HepG2 (cell line): Measurements from ENCODE around the gene DOCK9. TPM values are rescaled to one million over a fixed set of nuclear protein-coding genes. Genes with fewer than 3 reads are reported as not detected.

Source experiments
- ATAC-seq: fragments of 200-7000 bp; cut with Tn5 transposase; 3 replicates; pipeline ENCODE4 v1.9.1; 2020; ENCODE audit warnings: mild to moderate bottlenecking, moderate library complexity
- BruUV-seq: library from RNA; stranded (reverse); fragments of 400-500 nt; replicated peaks from 2 replicates; lab custom pipeline; 2021; lab: Mats Ljungman, UMichigan
- CTCF ChIA-PET: fragments of 300-600 bp; formaldehyde crosslinking; extraction: SDS; loops from one replicate; lab custom pipeline; 2021; ENCODE audit warnings: low total read pairs, inconsistent platforms, low intra/inter-chr PET ratio; lab: Yijun Ruan, JAX
- POLR2A ChIA-PET: fragments of 350-600 bp; sonication (Branson Sonifier 250); formaldehyde crosslinking; loops from one replicate; lab custom pipeline; 2020; ENCODE audit warnings: antibody characterized with exemption, inconsistent platforms; lab: Yijun Ruan, JAX
- DNase-seq: peaks from one replicate; pipeline ENCODE4 v3.0.0-alpha.2; 2015; ENCODE audit warnings: low spot score
- FAIRE-seq: peaks from 3 replicates; lab custom pipeline; 2011; peaks lifted over from hg19 to GRCh38; lab: Jason Lieb, UNC
- H2AFZ ChIP-seq: one replicate; pipeline ENCODE4 v1.6.1; 2011; ENCODE audit warnings: low read length, inconsistent platforms
- H3K27ac ChIP-seq: fragments of 300-600 bp; 3 replicates; pipeline ENCODE4 v1.8.0; 2011; ENCODE audit warnings: mixed run types, mild to moderate bottlenecking, mixed read lengths, low read length, inconsistent platforms; ENCODE audit not compliant: insufficient read depth; ENCODE audit errors: extremely low read length
- H3K27me3 ChIP-seq, 2 experiments: fragments of 200-600 bp in 1 of 2; 2 replicates in 1 of 2; 3 replicates in 1 of 2; pipeline versions ENCODE4 v1.6.0 to v1.8.0; 2011; ENCODE audit warnings: low read length in 2 of 2, mild to moderate bottlenecking in 2 of 2, moderate library complexity in 2 of 2, inconsistent platforms in 1 of 2; ENCODE audit not compliant: insufficient read depth in 2 of 2, control insufficient read depth in 1 of 2
- H3K36me3 ChIP-seq, 2 experiments: fragments of 200-600 bp in 1 of 2; replicated peaks in 1 of 2; 2 replicates in 1 of 2; 3 replicates in 1 of 2; pipeline versions ENCODE4 v1.5.1 to v1.8.0; 2011; ENCODE audit warnings: low read length in 2 of 2, inconsistent platforms in 1 of 2; ENCODE audit not compliant: insufficient read depth in 2 of 2, control insufficient read depth in 1 of 2
- H3K4me1 ChIP-seq: 2 replicates; pipeline ENCODE4 v1.5.1; 2012; ENCODE audit warnings: low read length, inconsistent platforms; ENCODE audit not compliant: insufficient read depth
- H3K4me2 ChIP-seq: 2 replicates; pipeline ENCODE4 v1.6.0; 2011; ENCODE audit warnings: low read depth, low read length, inconsistent platforms
- H3K4me3 ChIP-seq, 3 experiments: fragments of 200-600 bp in 1 of 3; sonication (generic), shearing (Covaris generic) in 1 of 3; replicated peaks in 1 of 3; 2 replicates each; pipeline ENCODE4 v1.5.1; 2011 to 2016; ENCODE audit warnings: low read length in 3 of 3, inconsistent platforms in 2 of 3, low read depth in 2 of 3, mild to moderate bottlenecking in 2 of 3, control low read depth in 1 of 3, mixed read lengths in 1 of 3; ENCODE audit not compliant: insufficient read depth in 1 of 3
- H3K79me2 ChIP-seq: one replicate; pipeline ENCODE4 v1.6.1; 2011; ENCODE audit warnings: low read length, inconsistent platforms; ENCODE audit not compliant: insufficient read depth
- H3K9ac ChIP-seq: 2 replicates; pipeline ENCODE4 v1.6.0; 2011; ENCODE audit warnings: mild to moderate bottlenecking, low read depth, low read length, inconsistent platforms; ENCODE audit not compliant: insufficient read depth
- H3K9me3 ChIP-seq: 2 replicates; pipeline ENCODE4 v1.5.1; 2012; ENCODE audit warnings: mild to moderate bottlenecking, low read length
- H4K20me1 ChIP-seq: 2 replicates; pipeline ENCODE4 v1.6.0; 2011; ENCODE audit warnings: inconsistent platforms, mild to moderate bottlenecking, low read length, moderate library complexity; ENCODE audit not compliant: insufficient read depth
- FOXA3 ChIP-seq: IDR thresholded peaks from 2 replicates; pipeline ENCODE4 v1.6.1; 2016; ENCODE audit warnings: missing genetic modification reagents, missing compliant biosample characterization
- JUN ChIP-seq: sonication (generic); formaldehyde crosslinking; IDR thresholded peaks from 2 replicates; pipeline ENCODE4 v1.4.0; 2020; ENCODE audit warnings: mild to moderate bottlenecking, missing genetic modification reagents
- MAFK ChIP-seq, 2 experiments: IDR thresholded peaks in 1 of 2; conservative IDR thresholded peaks in 1 of 2; 2 replicates each; pipeline ENCODE4 v1.6.1; 2011; ENCODE audit warnings: improper control_type of control experiment in 2 of 2, low read length in 2 of 2
- NFKBIZ ChIP-seq: IDR thresholded peaks from 2 replicates; pipeline ENCODE4 v1.6.1; 2018; ENCODE audit warnings: missing genetic modification reagents, missing compliant biosample characterization
- PPARG ChIP-seq: conservative IDR thresholded peaks from 2 replicates; pipeline ENCODE4 v1.6.1; 2016; ENCODE audit warnings: missing biosample characterization, missing genetic modification reagents
- RBM39 ChIP-seq: fragments of 200-400 bp; formaldehyde crosslinking; IDR thresholded peaks from one replicate; pipeline ENCODE4 v1.6.1; 2018; ENCODE audit warnings: antibody characterized with exemption, mild to moderate bottlenecking, low read depth, low read length; ENCODE audit not compliant: poor library complexity, severe bottlenecking
- RXRA ChIP-seq: sonication (generic); formaldehyde crosslinking; IDR thresholded peaks from 2 replicates; pipeline ENCODE4 v1.5.1; 2020; ENCODE audit warnings: missing genetic modification reagents
- ZMYM4 ChIP-seq: sonication (generic); formaldehyde crosslinking; IDR thresholded peaks from 2 replicates; pipeline ENCODE4 v1.8.1; 2023; ENCODE audit warnings: mild to moderate bottlenecking, missing genetic modification reagents
- ZNF792 ChIP-seq: IDR thresholded peaks from 2 replicates; pipeline ENCODE4 v1.6.1; 2016
- WGBS: methylation state at CpG from one replicate; pipeline ENCODE4 v1.1.6; 2017; ENCODE audit warnings: low lambda C conversion rate; 5-methylcytosine and 5-hydroxymethylcytosine counted together
- in situ Hi-C: cut with HindIII; loops from 2 replicates; pipeline ENCODE4 v1.10.0; 2017; ENCODE audit warnings: low pct_unique_long_range_greater_than_20kb; ENCODE audit not compliant: extremely low pct_ligation_motif_present
- intact Hi-C: fragments of 100-400 bp; cut with micrococcal nuclease; formaldehyde crosslinking; loops from one replicate; pipeline ENCODE4 v1.10.0; 2022; ENCODE audit not compliant: unreplicated experiment
- polyA plus RNA-seq, 8 experiments: library from polyadenylated mRNA; depleted of rRNA in 3 of 8; stranded (reverse) in 7 of 8; unstranded in 1 of 8; fragments of >200 nt; fragmentation: Illumina TruSeq in 4 of 8; extraction: Trizol in 4 of 8; gene quantifications; 2 replicates each; pipeline versions ENCODE4 v1.2.1 to v1.2.3, GENCODE V29; 2011 to 2016; ENCODE audit warnings: low read depth in 4 of 8, missing spikeins in 1 of 8, mixed read lengths in 1 of 8; ENCODE audit not compliant: insufficient read depth in 1 of 8
- total RNA-seq, 5 experiments: library from RNA; depleted of rRNA; stranded (reverse); fragments of >200 nt; fragmentation: Illumina TruSeq; extraction: Trizol; gene quantifications; 2 replicates each; pipeline ENCODE4 v1.2.3, GENCODE V29; 2016; ENCODE audit warnings: low read depth in 1 of 5
- TF ChIP-seq, protein P1 (sequence below), 2 experiments: sonication (generic) in 1 of 2; formaldehyde crosslinking in 1 of 2; IDR thresholded peaks; 2 replicates each; pipeline versions ENCODE4 v1.6.1 to v1.9.0; 2014 to 2022; ENCODE audit warnings: antibody characterized with exemption in 1 of 2, borderline replicate concordance in 1 of 2, inconsistent platforms in 1 of 2, low read depth in 1 of 2, missing genetic modification reagents in 1 of 2
- TF ChIP-seq, protein P2 (sequence below): sonication (generic); formaldehyde crosslinking; IDR thresholded peaks from 2 replicates; pipeline ENCODE4 v1.5.0; 2020; ENCODE audit warnings: mild to moderate bottlenecking, missing genetic modification reagents
- TF ChIP-seq, protein P3 (sequence below): sonication (generic); formaldehyde crosslinking; IDR thresholded peaks from 2 replicates; pipeline ENCODE4 v1.5.0; 2020; ENCODE audit warnings: missing genetic modification reagents

Gene DOCK9
- total and polyA plus RNA-seq, 2 of the 13 experiments (the other 11 are each of a cell fraction or from before 2014, with no cell fraction given), result 0.44 to 0.97 TPM

DNA sequence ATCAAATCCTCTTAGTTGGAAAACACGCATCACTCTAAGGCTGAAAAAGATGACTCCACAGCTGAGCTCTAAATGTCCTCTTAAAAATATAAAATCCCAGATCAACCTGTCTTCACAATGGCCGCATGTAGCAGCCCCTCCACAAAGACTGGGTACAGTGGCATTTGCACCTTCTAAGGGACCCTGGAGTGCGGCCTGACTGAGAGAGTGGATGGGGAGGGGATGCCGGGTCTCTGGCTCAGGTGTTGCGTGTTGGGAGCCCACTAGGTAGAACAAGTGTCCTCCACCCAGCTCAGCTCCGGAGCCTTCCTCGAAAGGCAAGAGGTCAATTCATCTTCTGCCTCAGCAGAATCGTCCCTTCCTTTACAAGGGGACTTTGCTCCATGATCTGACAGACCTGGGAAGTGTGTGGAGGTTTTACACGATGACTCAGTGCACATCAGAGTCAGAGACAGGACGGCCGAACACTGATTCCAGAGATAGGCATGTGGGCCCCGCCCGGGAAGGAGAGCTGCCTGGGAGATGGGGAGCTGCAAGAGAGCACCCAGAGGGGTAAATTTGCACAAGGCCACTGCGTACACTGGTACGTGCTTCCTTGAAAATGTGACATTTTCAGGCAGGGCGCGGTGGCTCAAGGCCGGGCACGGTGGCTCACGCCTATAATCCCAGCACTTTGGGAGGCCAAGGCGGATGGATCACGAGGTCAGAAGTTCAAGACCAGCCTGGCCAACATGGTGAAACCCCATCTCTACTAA, 201.8 kb downstream of the DOCK9 start:
- Histone ChIP-seq H3K9me3 (no peaks in the 10 kb centered on the region), H3K4me3 (no peak overlapping the region; a peak in 1 of 6 replicates), H4K20me1 (no peaks in the 10 kb centered on the region), H3K36me3 (no peaks in the 10 kb centered on the region), H3K79me2 (no peaks in the 10 kb centered on the region), H3K9ac (no peak overlapping the region), H2AFZ (no peak overlapping the region), H3K27ac (no peak overlapping the region), H3K27me3 (0 out of 5 replicates have a peak, but pooled peaks cover 0 to 10% of the 10 kb centered on the region in 2 experiments), H3K4me2 (peak overlapping the region; percentile 25; the same call in 1 of the 2 replicates), H3K4me1 (peaks cover 33% of the 10 kb centered on the region)
- in situ Hi-C loops (no loop called here), intact Hi-C loops (no loop called here)
- FAIRE-seq (peak; percentile 49), ATAC-seq (peak; percentile 94), DNase-seq (peak; percentile 87)
- ChIA-PET CTCF (no interaction called here), POLR2A (interaction anchor here (1.1 kb wide), 1 partner anchor 14 kb away, joined by 4 read pairs; no protein-coding TSS in a partner anchor)
- BruUV-seq, result no TSS peak
- 10% methylated on average over 16 of the region's 22 CpGs for WGBS
- TF ChIP-seq ZMYM4 (CRISPR knock-in tag) (no peak), ZNF792 (CRISPR knock-in tag) (peak; percentile 43; the same call in 1 of the 2 replicates), FOXA3 (CRISPR knock-in tag) (peak; percentile 34), RXRA (CRISPR knock-in tag) (peak; percentile 66), RBM39 (no peak), MAFK (conservative IDR thresholded peaks at IDR 0.05 in 1 of 2, IDR thresholded peaks at IDR 0.05 in 1 of 2; ENCODE audit: low read length in 2 of 2) (peak; percentile 24 to 42; a peak in 3 of 4 replicates), NFKBIZ (no peak), PPARG (CRISPR knock-in tag) (peak; percentile 32; the same call in 1 of the 2 replicates), JUN (CRISPR knock-in tag) (peak; percentile 43; the same call in 1 of the 2 replicates)
- TF ChIP-seq, protein P1, sequence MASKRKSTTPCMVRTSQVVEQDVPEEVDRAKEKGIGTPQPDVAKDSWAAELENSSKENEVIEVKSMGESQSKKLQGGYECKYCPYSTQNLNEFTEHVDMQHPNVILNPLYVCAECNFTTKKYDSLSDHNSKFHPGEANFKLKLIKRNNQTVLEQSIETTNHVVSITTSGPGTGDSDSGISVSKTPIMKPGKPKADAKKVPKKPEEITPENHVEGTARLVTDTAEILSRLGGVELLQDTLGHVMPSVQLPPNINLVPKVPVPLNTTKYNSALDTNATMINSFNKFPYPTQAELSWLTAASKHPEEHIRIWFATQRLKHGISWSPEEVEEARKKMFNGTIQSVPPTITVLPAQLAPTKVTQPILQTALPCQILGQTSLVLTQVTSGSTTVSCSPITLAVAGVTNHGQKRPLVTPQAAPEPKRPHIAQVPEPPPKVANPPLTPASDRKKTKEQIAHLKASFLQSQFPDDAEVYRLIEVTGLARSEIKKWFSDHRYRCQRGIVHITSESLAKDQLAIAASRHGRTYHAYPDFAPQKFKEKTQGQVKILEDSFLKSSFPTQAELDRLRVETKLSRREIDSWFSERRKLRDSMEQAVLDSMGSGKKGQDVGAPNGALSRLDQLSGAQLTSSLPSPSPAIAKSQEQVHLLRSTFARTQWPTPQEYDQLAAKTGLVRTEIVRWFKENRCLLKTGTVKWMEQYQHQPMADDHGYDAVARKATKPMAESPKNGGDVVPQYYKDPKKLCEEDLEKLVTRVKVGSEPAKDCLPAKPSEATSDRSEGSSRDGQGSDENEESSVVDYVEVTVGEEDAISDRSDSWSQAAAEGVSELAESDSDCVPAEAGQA (IDR thresholded peaks at IDR 0.05; ENCODE audit: low read depth), result no peak
- TF ChIP-seq, protein P1 (CRISPR knock-in tag; IDR thresholded peaks at IDR 0.05; ENCODE audit: borderline replicate concordance), result no peak
- TF ChIP-seq, protein P2, sequence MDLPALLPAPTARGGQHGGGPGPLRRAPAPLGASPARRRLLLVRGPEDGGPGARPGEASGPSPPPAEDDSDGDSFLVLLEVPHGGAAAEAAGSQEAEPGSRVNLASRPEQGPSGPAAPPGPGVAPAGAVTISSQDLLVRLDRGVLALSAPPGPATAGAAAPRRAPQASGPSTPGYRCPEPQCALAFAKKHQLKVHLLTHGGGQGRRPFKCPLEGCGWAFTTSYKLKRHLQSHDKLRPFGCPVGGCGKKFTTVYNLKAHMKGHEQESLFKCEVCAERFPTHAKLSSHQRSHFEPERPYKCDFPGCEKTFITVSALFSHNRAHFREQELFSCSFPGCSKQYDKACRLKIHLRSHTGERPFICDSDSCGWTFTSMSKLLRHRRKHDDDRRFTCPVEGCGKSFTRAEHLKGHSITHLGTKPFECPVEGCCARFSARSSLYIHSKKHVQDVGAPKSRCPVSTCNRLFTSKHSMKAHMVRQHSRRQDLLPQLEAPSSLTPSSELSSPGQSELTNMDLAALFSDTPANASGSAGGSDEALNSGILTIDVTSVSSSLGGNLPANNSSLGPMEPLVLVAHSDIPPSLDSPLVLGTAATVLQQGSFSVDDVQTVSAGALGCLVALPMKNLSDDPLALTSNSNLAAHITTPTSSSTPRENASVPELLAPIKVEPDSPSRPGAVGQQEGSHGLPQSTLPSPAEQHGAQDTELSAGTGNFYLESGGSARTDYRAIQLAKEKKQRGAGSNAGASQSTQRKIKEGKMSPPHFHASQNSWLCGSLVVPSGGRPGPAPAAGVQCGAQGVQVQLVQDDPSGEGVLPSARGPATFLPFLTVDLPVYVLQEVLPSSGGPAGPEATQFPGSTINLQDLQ, result no peak
- TF ChIP-seq, protein P3, sequence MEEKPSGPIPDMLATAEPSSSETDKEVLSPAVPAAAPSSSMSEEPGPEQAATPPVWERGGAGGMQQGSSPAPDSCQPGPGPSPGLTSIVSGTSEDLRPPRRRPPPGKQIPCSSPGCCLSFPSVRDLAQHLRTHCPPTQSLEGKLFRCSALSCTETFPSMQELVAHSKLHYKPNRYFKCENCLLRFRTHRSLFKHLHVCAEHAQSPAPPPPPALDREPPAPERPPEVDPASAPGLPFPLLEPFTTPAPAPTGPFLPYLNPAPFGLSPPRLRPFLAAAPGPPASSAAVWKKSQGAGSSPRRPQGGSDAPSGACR (CRISPR knock-in tag), result 0 out of 2 replicates have a peak, but pooled peaks have one; percentile 27
